A673 (cell line): ENCODE measurements around the gene GAL3ST2.

Source experiments
- CTCF ChIP-seq: fragments of 300-800, 200-600 bp; sonication (generic); conservative IDR thresholded peaks from 2 replicates; pipeline ENCODE4 v1.5.1; 2017; ENCODE audit warnings: low read depth, mild to moderate bottlenecking, antibody characterized with exemption, low read length, moderate library complexity, mixed read lengths
- EZH2 ChIP-seq: fragments of 200-600 bp; sonication (generic); IDR thresholded peaks from 2 replicates; pipeline ENCODE4 v1.6.1; 2017; ENCODE audit warnings: borderline replicate concordance, low read depth, mild to moderate bottlenecking, mixed read lengths, antibody characterized with exemption, low read length; ENCODE audit not compliant: poor library complexity, severe bottlenecking

- TF ChIP-seq CTCF = no peak
- TF ChIP-seq EZH2 = no peak
Observed at GRCh38 chr2:241844831-241845578, 68.4 kb downstream of the GAL3ST2 start.
